GM21529 (cell line): ENCODE data around the gene JPH2.

Source experiments
- ATAC-seq: cut with Tn5 transposase; IDR thresholded peaks from one replicate; pipeline ENCODE4 v1.9.1; 2021; ENCODE audit not compliant: unreplicated experiment

JPH2 gene

GRCh38 chr20:44160133-44160532 lies 26.9 kb downstream of the JPH2 start:
- no peak for ATAC-seq

GRCh38 chr20:44159711-44160110 lies 27.3 kb downstream of the JPH2 start:
- ATAC-seq: no peak

- no peak for ATAC-seq
These were observed 27.9 kb downstream of the JPH2 start for GRCh38 chr20:44159125-44159524.

GRCh38 chr20:44157061-44157460 lies 29.9 kb downstream of the JPH2 start:
- no peak for ATAC-seq

GRCh38 chr20:44154521-44155001 lies 32.4 kb downstream of the JPH2 start:
- ATAC-seq: no peak

GRCh38 chr20:44153636-44154043 lies 33.3 kb downstream of the JPH2 start:
- no peak for ATAC-seq

GRCh38 chr20:44151621-44152416 lies 35.2 kb downstream of the JPH2 start:
- ATAC-seq: no peak

GRCh38 chr20:44146272-44146671 lies 40.7 kb downstream of the JPH2 start:
- no peak for ATAC-seq

- ATAC-seq: no peak
These were observed 41.7 kb downstream of the JPH2 start for GRCh38 chr20:44145131-44145775.

- no peak for ATAC-seq
These were observed 43.1 kb downstream of the JPH2 start for GRCh38 chr20:44143936-44144335.

- no peak for ATAC-seq
These were observed 44.6 kb downstream of the JPH2 start for GRCh38 chr20:44142413-44142812.

- ATAC-seq: no peak
These were observed 45.1 kb downstream of the JPH2 start for GRCh38 chr20:44141873-44142272.

- ATAC-seq: no peak
These were observed 48.1 kb downstream of the JPH2 start for GRCh38 chr20:44138867-44139266.

- no peak for ATAC-seq
These were observed 49.7 kb downstream of the JPH2 start for GRCh38 chr20:44137266-44137801.

GRCh38 chr20:44136579-44137265 lies 50.3 kb downstream of the JPH2 start:
- ATAC-seq: no peak

- no peak for ATAC-seq
These were observed 51.4 kb downstream of the JPH2 start for GRCh38 chr20:44135417-44136204.

- no peak for ATAC-seq
These were observed 52.0 kb downstream of the JPH2 start for GRCh38 chr20:44135012-44135412.

- no peak for ATAC-seq
These were observed 53.6 kb downstream of the JPH2 start for GRCh38 chr20:44133424-44133823.

GRCh38 chr20:44131704-44132103 lies 55.3 kb downstream of the JPH2 start:
- no peak for ATAC-seq

GRCh38 chr20:44129911-44130718 lies 56.9 kb downstream of the JPH2 start:
- no peak for ATAC-seq
